ENCODE results near the gene TARBP1. TPM values are rescaled to one million over a fixed set of nuclear protein-coding genes. Genes with fewer than 3 reads are reported as not detected.

TARBP1 gene
- total RNA-seq, 6 donors from 2014 or later, result 17.6 to 51.2 (median 25.8) TPM

DNA sequence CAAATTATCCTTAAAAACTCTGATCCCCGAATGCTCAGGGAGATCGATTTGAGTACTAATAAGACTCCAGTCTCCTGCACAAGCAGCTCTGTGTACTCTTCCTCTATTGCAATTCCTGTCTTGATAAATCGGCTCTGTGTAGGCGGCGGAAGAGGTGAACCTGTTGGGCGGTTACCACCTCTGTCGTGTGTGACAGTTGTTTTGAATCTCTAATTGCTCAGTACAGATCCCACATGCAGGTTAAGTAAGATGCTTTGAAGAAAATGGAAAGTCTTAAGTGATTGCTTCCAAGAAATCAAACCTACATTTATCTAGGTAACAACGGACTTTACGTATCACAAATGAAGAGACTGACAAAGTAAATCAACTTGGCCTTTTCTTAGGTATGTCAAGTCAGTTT, 70.2 kb downstream of the TARBP1 start:
- TF ChIP-seq POLR2AphosphoS5 (IDR thresholded peaks at IDR 0.05) (no peak), EP300 (IDR thresholded peaks at IDR 0.05) (no peak), POLR2A (IDR thresholded peaks at IDR 0.05) (no peak)
- TF ChIP-seq, protein P1, sequence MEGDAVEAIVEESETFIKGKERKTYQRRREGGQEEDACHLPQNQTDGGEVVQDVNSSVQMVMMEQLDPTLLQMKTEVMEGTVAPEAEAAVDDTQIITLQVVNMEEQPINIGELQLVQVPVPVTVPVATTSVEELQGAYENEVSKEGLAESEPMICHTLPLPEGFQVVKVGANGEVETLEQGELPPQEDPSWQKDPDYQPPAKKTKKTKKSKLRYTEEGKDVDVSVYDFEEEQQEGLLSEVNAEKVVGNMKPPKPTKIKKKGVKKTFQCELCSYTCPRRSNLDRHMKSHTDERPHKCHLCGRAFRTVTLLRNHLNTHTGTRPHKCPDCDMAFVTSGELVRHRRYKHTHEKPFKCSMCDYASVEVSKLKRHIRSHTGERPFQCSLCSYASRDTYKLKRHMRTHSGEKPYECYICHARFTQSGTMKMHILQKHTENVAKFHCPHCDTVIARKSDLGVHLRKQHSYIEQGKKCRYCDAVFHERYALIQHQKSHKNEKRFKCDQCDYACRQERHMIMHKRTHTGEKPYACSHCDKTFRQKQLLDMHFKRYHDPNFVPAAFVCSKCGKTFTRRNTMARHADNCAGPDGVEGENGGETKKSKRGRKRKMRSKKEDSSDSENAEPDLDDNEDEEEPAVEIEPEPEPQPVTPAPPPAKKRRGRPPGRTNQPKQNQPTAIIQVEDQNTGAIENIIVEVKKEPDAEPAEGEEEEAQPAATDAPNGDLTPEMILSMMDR (IDR thresholded peaks at IDR 0.05), result no peak
- Histone ChIP-seq H3K9me3 (no peaks in the 10 kb centered on the region), H3K36me3 (peaks cover 0 to 24% (median 2%) of the 10 kb centered on the region in 4 donors), H3K4me1 (no peaks in the 10 kb centered on the region), H3K4me3 (no peak overlapping the region), H3K27me3 (no peaks in the 10 kb centered on the region), H3K27ac (no peak overlapping the region)
- DNase-seq (no peak), ATAC-seq (ENCODE audit: low FRiP score in 2 of 2) (no peak)
- 92 to 93% methylated on average over 9 of the region's 9 CpGs for WGBS, 2 donors

DNA sequence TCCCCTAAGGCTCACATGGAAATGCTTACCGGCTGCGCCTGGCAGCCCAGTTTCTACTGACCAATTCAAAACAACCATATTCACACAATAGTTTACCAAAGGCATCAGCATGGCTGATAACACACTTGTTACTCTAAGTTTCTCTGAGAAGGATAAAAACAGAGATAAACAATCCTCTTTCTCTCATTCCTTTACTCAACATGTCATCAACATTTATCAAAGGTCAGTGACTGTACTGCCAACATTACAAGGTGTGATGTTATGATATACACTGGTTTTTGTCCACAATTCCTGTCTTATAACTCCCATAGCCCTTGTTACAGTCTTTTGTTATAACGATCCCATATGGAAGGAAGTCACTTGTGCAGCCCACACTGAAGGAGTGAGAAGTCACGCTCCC, 72.1 kb downstream of the TARBP1 start:
- DNase-seq, result no peak
- WGBS, 2 donors, result 86 to 94% methylated on average over 4 of the region's 4 CpGs

DNA sequence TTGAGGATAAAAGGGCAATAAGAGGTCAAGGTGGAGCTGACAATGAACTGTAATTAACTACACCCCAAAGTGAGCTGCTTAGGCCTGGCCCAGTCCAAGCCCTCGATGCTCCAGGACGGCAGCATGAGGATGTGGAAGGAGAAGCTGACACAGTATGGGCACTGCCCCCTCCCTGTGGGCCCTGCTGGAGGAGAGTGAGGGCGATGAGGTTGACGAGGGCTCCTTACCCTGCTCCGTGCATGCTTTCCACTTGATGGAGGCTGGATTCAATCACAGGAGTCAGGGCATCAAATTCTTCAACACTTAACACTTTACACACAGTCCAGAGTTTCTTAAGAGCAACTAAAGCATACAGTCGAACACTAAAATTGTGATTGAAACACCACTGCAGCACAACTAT, 73.3 kb downstream of the TARBP1 start:
- 66 to 79% methylated on average over 6 of the region's 6 CpGs for WGBS, 2 donors

More for the DNA sequence above, 72.1 kb downstream of the TARBP1 start:
- no peaks in the 10 kb centered on the region for H3K27me3 ChIP-seq
- H3K4me1 ChIP-seq, result no peaks in the 10 kb centered on the region
- H3K36me3 ChIP-seq, result peaks cover 0 to 12% (median 0%) of the 10 kb centered on the region in 4 donors
- no peak overlapping the region for H3K4me3 ChIP-seq
- no peak for TF ChIP-seq POLR2A (IDR thresholded peaks at IDR 0.05)
- TF ChIP-seq, protein P1 (IDR thresholded peaks at IDR 0.05), result no peak
- no peak for TF ChIP-seq POLR2AphosphoS5 (IDR thresholded peaks at IDR 0.05)
- no peak for TF ChIP-seq EP300 (IDR thresholded peaks at IDR 0.05)
- no peak overlapping the region for H3K27ac ChIP-seq
- no peaks in the 10 kb centered on the region for H3K9me3 ChIP-seq
- no peak for ATAC-seq (ENCODE audit: low FRiP score in 2 of 2)

DNA sequence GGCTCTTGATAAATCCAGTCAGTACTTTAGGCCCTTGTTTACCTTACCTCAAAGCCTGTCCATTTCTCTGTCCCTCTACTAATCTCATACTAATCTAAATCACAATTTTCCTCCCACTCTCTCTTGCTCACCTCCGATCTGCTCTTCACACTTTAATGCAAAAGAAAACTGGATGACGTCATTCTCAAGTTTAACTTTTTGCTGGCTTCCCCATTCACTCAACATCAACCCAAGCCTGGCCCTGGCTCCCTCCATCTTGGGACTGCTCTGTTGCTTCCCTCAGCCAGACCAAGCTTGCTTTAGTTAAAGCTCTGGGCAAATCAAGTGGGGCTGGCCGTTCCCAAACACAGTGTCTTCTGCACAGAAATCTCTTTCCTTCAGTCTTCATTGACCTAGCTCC, 76.0 kb downstream of the TARBP1 start:
- H3K9me3 ChIP-seq, result no peaks in the 10 kb centered on the region
- ATAC-seq (ENCODE audit: low FRiP score in 2 of 2) (no peak), DNase-seq (no peak)
- H3K27ac ChIP-seq, result no peak overlapping the region
- H3K36me3 ChIP-seq, result peaks cover 0 to 12% (median 0%) of the 10 kb centered on the region in 4 donors
- H3K4me1 ChIP-seq, result peaks cover 0 to 9% (median 4%) of the 10 kb centered on the region in 4 donors
- no peak overlapping the region for H3K4me3 ChIP-seq
- 90 to 93% methylated on average over 3 of the region's 3 CpGs for WGBS, 2 donors
- H3K27me3 ChIP-seq, result no peaks in the 10 kb centered on the region
- TF ChIP-seq POLR2A (IDR thresholded peaks at IDR 0.05), result no peak
- no peak for TF ChIP-seq EP300 (IDR thresholded peaks at IDR 0.05)
- TF ChIP-seq POLR2AphosphoS5 (IDR thresholded peaks at IDR 0.05), result no peak
- TF ChIP-seq, protein P1 (IDR thresholded peaks at IDR 0.05), result no peak

More for the DNA sequence above, 73.3 kb downstream of the TARBP1 start:
- Histone ChIP-seq H3K4me1 (peaks cover 0 to 5% (median 2%) of the 10 kb centered on the region in 4 donors), H3K27ac (no peak overlapping the region), H3K4me3 (no peak overlapping the region), H3K27me3 (no peaks in the 10 kb centered on the region), H3K9me3 (no peaks in the 10 kb centered on the region), H3K36me3 (peaks cover 0 to 12% (median 0%) of the 10 kb centered on the region in 4 donors)
- DNase-seq (no peak), ATAC-seq (ENCODE audit: low FRiP score in 2 of 2) (no peak)
- TF ChIP-seq POLR2AphosphoS5 (IDR thresholded peaks at IDR 0.05) (no peak), POLR2A (IDR thresholded peaks at IDR 0.05) (no peak), EP300 (IDR thresholded peaks at IDR 0.05) (no peak)
- TF ChIP-seq, protein P1 (IDR thresholded peaks at IDR 0.05), result no peak

DNA sequence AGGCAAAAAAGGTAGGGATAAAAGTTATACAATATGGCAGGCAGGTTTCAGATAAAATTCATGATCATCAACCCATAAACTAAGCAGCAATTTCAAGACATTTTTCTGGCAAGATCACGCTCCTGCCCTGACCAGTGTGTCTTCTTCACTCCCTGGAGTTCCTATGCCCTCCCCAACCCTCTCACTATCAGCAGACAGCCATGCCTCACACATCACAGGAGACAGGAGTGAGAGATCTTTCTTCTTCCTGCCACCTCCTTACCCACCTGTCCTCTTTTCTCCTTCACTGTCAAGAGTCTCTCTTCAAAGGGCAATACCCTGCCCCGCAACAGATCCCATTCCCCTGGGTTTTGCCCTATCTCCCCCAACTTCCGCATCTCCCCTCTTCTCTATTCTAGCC, 77.3 kb downstream of the TARBP1 start:
- ATAC-seq (ENCODE audit: low FRiP score in 2 of 2) (no peak), DNase-seq (no peak)
- H3K36me3 ChIP-seq, result peaks cover 0 to 12% (median 0%) of the 10 kb centered on the region in 4 donors
- 99% methylated on average over 3 of the region's 3 CpGs for WGBS, 2 donors
- no peak for TF ChIP-seq POLR2AphosphoS5 (IDR thresholded peaks at IDR 0.05)
- TF ChIP-seq EP300 (IDR thresholded peaks at IDR 0.05), result no peak
- TF ChIP-seq, protein P1 (IDR thresholded peaks at IDR 0.05), result no peak
- TF ChIP-seq POLR2A (IDR thresholded peaks at IDR 0.05), result no peak
- H3K4me3 ChIP-seq, result no peak overlapping the region
- no peaks in the 10 kb centered on the region for H3K9me3 ChIP-seq
- H3K27me3 ChIP-seq, result no peaks in the 10 kb centered on the region
- peak overlapping the region in 1 of 4 donors; percentile 4 for H3K27ac ChIP-seq
- H3K4me1 ChIP-seq, result peaks cover 0 to 9% (median 4%) of the 10 kb centered on the region in 4 donors
